K562 (cell line): ENCODE results near the gene POC1B. TPM values are rescaled to one million over a fixed set of nuclear protein-coding genes. Genes with fewer than 3 reads are reported as not detected.

Experiments used
- ATAC-seq: fragments of 200-7000 bp; cut with Tn5 transposase; 3 replicates; pipeline ENCODE4 v1.9.1; 2020; ENCODE audit warnings: moderate library complexity
- BruUV-seq: library from RNA; stranded (reverse); fragments of 400-500 nt; replicated peaks from 2 replicates; lab custom pipeline; 2021; lab: Mats Ljungman, UMichigan
- CTCF ChIA-PET: fragments of 300-600 bp; formaldehyde crosslinking; extraction: SDS; loops from one replicate; lab custom pipeline; 2021; ENCODE audit warnings: low intra/inter-chr PET ratio; lab: Yijun Ruan, JAX
- POLR2A ChIA-PET: fragments of 300-600, 350-650 bp; sonication (Branson Sonifier 250); formaldehyde crosslinking; extraction: SDS; loops from one replicate; lab custom pipeline; 2021; ENCODE audit warnings: antibody characterized with exemption, inconsistent platforms; lab: Yijun Ruan, JAX
- DNase-seq, 4 experiments: peaks; one replicate each; pipeline versions ENCODE4 v3.0.0 to v3.0.0-alpha.2; 2011 to 2018; ENCODE audit warnings: low spot score in 3 of 4, mixed read lengths in 3 of 4; ENCODE audit errors: extremely low read depth in 1 of 4
- FAIRE-seq: peaks from 2 replicates; lab custom pipeline; 2011; peaks lifted over from hg19 to GRCh38; lab: Jason Lieb, UNC
- H2AFZ ChIP-seq: 2 replicates; pipeline ENCODE4 v1.6.0; 2011; ENCODE audit warnings: low read depth, low read length, control low read depth, inconsistent platforms
- H3K27ac ChIP-seq: fragments of 200-600 bp; 3 replicates; pipeline ENCODE4 v1.8.0; 2011; ENCODE audit warnings: low read depth, mild to moderate bottlenecking, control low read depth, inconsistent platforms, low read length, moderate library complexity, mixed read lengths; ENCODE audit errors: extremely low read depth
- H3K27me3 ChIP-seq, 2 experiments: fragments of 300-600 bp in 1 of 2; 2 replicates in 1 of 2; 3 replicates in 1 of 2; pipeline versions ENCODE4 v1.6.0 to v1.8.0; 2011; ENCODE audit warnings: inconsistent platforms in 2 of 2, low read length in 2 of 2, mild to moderate bottlenecking in 1 of 2, mixed read lengths in 1 of 2, moderate library complexity in 1 of 2; ENCODE audit not compliant: control insufficient read depth in 2 of 2, insufficient read depth in 2 of 2
- H3K36me3 ChIP-seq: fragments of 300-600 bp; 3 replicates; pipeline ENCODE4 v1.8.0; 2011; ENCODE audit warnings: mild to moderate bottlenecking, low read length, inconsistent platforms; ENCODE audit not compliant: control insufficient read depth, insufficient read depth
- H3K4me1 ChIP-seq, 2 experiments: fragments of 200-600 bp in 1 of 2; replicated peaks in 1 of 2; 2 replicates in 1 of 2; 3 replicates in 1 of 2; pipeline versions ENCODE4 v1.5.1 to v1.8.0; 2011; ENCODE audit warnings: inconsistent platforms in 2 of 2, low read length in 2 of 2, mild to moderate bottlenecking in 1 of 2, mixed read lengths in 1 of 2, moderate library complexity in 1 of 2; ENCODE audit not compliant: control insufficient read depth in 2 of 2, insufficient read depth in 2 of 2
- H3K4me2 ChIP-seq: 2 replicates; pipeline ENCODE4 v1.6.1; 2011; ENCODE audit warnings: low read length, control low read depth, inconsistent platforms, mixed read lengths; ENCODE audit not compliant: insufficient read depth
- H3K4me3 ChIP-seq: fragments of 200-600 bp; sonication (generic), shearing (Covaris generic); 2 replicates; pipeline ENCODE4 v1.5.1; 2016; ENCODE audit warnings: control low read depth, inconsistent platforms
- H3K79me2 ChIP-seq: fragments of 200-600 bp; 3 replicates; pipeline ENCODE4 v1.8.0; 2011; ENCODE audit warnings: low read length, inconsistent platforms; ENCODE audit not compliant: control insufficient read depth, insufficient read depth
- H3K9ac ChIP-seq, 2 experiments: 2 replicates each; pipeline versions ENCODE4 v1.6.0 to v1.6.1; 2011; ENCODE audit warnings: low read depth in 2 of 2, low read length in 2 of 2, control low read depth in 1 of 2, inconsistent platforms in 1 of 2, mild to moderate bottlenecking in 1 of 2, mixed read lengths in 1 of 2; ENCODE audit not compliant: insufficient read depth in 1 of 2
- H3K9me1 ChIP-seq: one replicate; pipeline ENCODE4 v1.6.0; 2011; ENCODE audit warnings: inconsistent platforms, mild to moderate bottlenecking, low read length, moderate library complexity; ENCODE audit not compliant: control insufficient read depth, insufficient read depth
- H3K9me3 ChIP-seq: replicated peaks from 2 replicates; pipeline ENCODE4 v1.5.1; 2011; ENCODE audit warnings: low read depth, low read length, inconsistent platforms; ENCODE audit not compliant: control insufficient read depth, insufficient read depth
- H4K20me1 ChIP-seq: replicated peaks from 2 replicates; pipeline ENCODE4 v1.6.1; 2011; ENCODE audit warnings: low read length, inconsistent platforms, mixed read lengths; ENCODE audit not compliant: control insufficient read depth, insufficient read depth
- C11orf30 ChIP-seq: fragments of 450-650 bp; IDR thresholded peaks from 2 replicates; pipeline ENCODE4 v1.6.1; 2016; ENCODE audit warnings: low read depth, mild to moderate bottlenecking
- CCAR2 ChIP-seq: fragments of 200-400 bp; formaldehyde crosslinking; IDR thresholded peaks from 2 replicates; pipeline ENCODE4 v1.6.1; 2017; ENCODE audit warnings: mild to moderate bottlenecking, low read depth, low read length
- EHMT2 ChIP-seq: fragments of 450-650 bp; IDR thresholded peaks from 2 replicates; pipeline ENCODE4 v1.6.1; 2018; ENCODE audit warnings: antibody characterized with exemption
- SETDB1 ChIP-seq: IDR thresholded peaks from one replicate; pipeline ENCODE4 v1.6.1; 2012; ENCODE audit warnings: low read length, control low read depth, inconsistent platforms
- SMARCA5 ChIP-seq: fragments of 450-650 bp; IDR thresholded peaks from 2 replicates; pipeline ENCODE4 v1.6.1; 2016
- STAT5A ChIP-seq: IDR thresholded peaks from 2 replicates; pipeline ENCODE4 v1.6.1; 2012; ENCODE audit warnings: low read length, inconsistent platforms, borderline replicate concordance
- TBP ChIP-seq: optimal IDR thresholded peaks from 2 replicates; pipeline ENCODE3; 2011; ENCODE audit warnings: low read depth, low read length, improper control_type of control experiment
- TEAD1 ChIP-seq, 2 experiments: fragments of 450-650 bp in 1 of 2; sonication (generic) in 1 of 2; formaldehyde crosslinking; IDR thresholded peaks; 2 replicates each; pipeline versions ENCODE4 v1.4.0 to v1.8.0; 2020 to 2022; ENCODE audit warnings: mild to moderate bottlenecking in 2 of 2, missing genetic modification reagents in 1 of 2
- ZNF121 ChIP-seq: sonication (generic); formaldehyde crosslinking; conservative IDR thresholded peaks from 2 replicates; pipeline ENCODE4 v1.8.0; 2022; ENCODE audit warnings: missing genetic modification reagents
- ZNF561 ChIP-seq: fragments of 450-650 bp; formaldehyde crosslinking; conservative IDR thresholded peaks from 2 replicates; pipeline ENCODE4 v1.4.0; 2020; ENCODE audit warnings: mild to moderate bottlenecking, moderate library complexity
- ZNF57 ChIP-seq: fragments of 450-650 bp; formaldehyde crosslinking; IDR thresholded peaks from 2 replicates; pipeline ENCODE4 v1.4.0; 2020; ENCODE audit warnings: mild to moderate bottlenecking, moderate library complexity
- WGBS: fragments of 100-300 bp; shearing (Covaris generic); methylation state at CpG from one replicate; pipeline ENCODE4 v1.1.6; 2016; ENCODE audit warnings: low coverage, mixed read lengths; ENCODE audit not compliant: insufficient coverage; ENCODE audit errors: missing lambda C conversion rate; 5-methylcytosine and 5-hydroxymethylcytosine counted together
- in situ Hi-C: fragments of 300-500 bp; cut with MboI; formaldehyde crosslinking; loops from 4 replicates; pipeline ENCODE4 v1.15.0; 2018; ENCODE audit warnings: inconsistent platforms, mixed read lengths
- intact Hi-C: fragments of 100-400 bp; cut with micrococcal nuclease; formaldehyde crosslinking; loops from 2 replicates; pipeline ENCODE4 v1.14.2; 2022
- polyA plus RNA-seq, 8 experiments: library from polyadenylated mRNA; depleted of rRNA in 4 of 8; stranded (reverse) in 5 of 8; unstranded in 3 of 8; fragments of >200 nt; fragmentation: Nextera tagmentation in 2 of 8; fragmentation: Illumina TruSeq in 1 of 8; extraction: Ambion mirVana in 2 of 8; extraction: Trizol in 1 of 8; gene quantifications; 2 replicates each; pipeline versions ENCODE4 v1.2.1 to v1.2.3, GENCODE V29; 2011 to 2014; ENCODE audit warnings: inconsistent platforms in 1 of 8, missing spikeins in 1 of 8
- total RNA-seq, 7 experiments: library from RNA; depleted of rRNA in 6 of 7; stranded (reverse); fragments of >200 nt in 6 of 7; fragmentation: Illumina TruSeq in 2 of 7; extraction: Trizol in 2 of 7; gene quantifications; 2 replicates each; pipeline versions ENCODE4 v1.2.1 to v1.2.3, GENCODE V29; 2011 to 2021; ENCODE audit warnings: low replicate concordance in 1 of 7
- TF ChIP-seq, protein P1 (sequence below): fragments of 450-650 bp; IDR thresholded peaks from 2 replicates; pipeline ENCODE4 v1.6.1; 2014; ENCODE audit warnings: low read depth, mild to moderate bottlenecking, moderate library complexity, borderline replicate concordance
- TF ChIP-seq, protein P2 (sequence below): IDR thresholded peaks from 2 replicates; pipeline ENCODE4 v1.6.1; 2011; ENCODE audit warnings: borderline replicate concordance, low read depth, mild to moderate bottlenecking, moderate library complexity, low read length; ENCODE audit not compliant: insufficient read depth, poor library complexity, severe bottlenecking
- TF ChIP-seq, protein P3 (sequence below): fragments of 250-450 bp; sonication (Bioruptor Pico); IDR thresholded peaks from 2 replicates; pipeline ENCODE4 v1.5.0; 2020; ENCODE audit warnings: mild to moderate bottlenecking

The POC1B gene
- total and polyA plus RNA-seq, 9 of the 15 experiments (the other 6 are each of a cell fraction or from before 2014, with no cell fraction given), result 4.5 to 16.1 (median 10.4) TPM

DNA sequence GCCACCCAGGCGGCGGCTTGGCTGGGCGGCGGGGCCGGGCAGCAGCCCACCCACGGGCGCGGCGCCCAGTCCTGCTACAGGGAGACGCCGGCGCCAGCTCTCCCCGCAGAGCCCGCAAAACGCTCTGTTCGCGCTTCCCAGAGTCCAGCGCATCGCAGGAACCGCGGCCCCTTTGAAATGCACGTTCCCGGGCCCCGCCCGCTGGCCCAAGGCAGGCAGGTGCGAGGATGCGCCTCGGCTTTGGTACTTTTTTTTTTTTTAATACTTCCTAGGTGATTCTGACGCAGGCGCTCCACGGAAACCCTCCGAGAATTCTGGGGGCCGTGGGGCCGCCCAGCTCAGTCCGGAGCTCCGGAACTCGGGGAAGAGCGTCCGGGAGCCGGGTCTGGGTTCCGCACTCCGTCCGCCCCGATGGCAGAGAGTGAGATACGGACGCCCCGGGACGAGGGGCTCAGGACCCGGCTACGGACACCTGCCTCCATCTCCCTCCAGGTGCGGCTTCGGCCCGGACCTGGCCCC is 483 bp downstream of the POC1B start:
- ATAC-seq, result peak; percentile 62
- Histone ChIP-seq H3K9me1 (no peaks in the 10 kb centered on the region), H2AFZ (peak overlapping the region; percentile 100), H3K27me3 (no peaks in the 10 kb centered on the region), H3K9me3 (no peaks in the 10 kb centered on the region), H3K27ac (peak overlapping the region; percentile 99), H3K9ac (peak overlapping the region; percentile 91 to 94), H3K4me2 (peak overlapping the region; percentile 100), H3K79me2 (peaks cover 54% of the 10 kb centered on the region), H3K36me3 (peaks cover 17% of the 10 kb centered on the region; the same call in 1 of the 3 replicates), H3K4me1 (peaks cover 10 to 23% of the 10 kb centered on the region in 2 experiments; a peak in 4 of 5 replicates), H3K4me3 (peak overlapping the region; percentile 93), H4K20me1 (no peaks in the 10 kb centered on the region)
- ChIA-PET CTCF (interaction anchor here (2.6 kb wide), 1 partner anchor 55 kb away, joined by 17 read pairs; no protein-coding TSS in a partner anchor), POLR2A (interaction anchor here (1.5 kb wide), 1 partner anchor 37 kb away, joined by 6 read pairs; no protein-coding TSS in a partner anchor)
- no peak for FAIRE-seq
- peak; percentile 45 to 61 (median 46) for DNase-seq
- 2% methylated on average over 33 of the region's 53 CpGs for WGBS
- in situ Hi-C loops (loop anchor here (5.0 to 25.0 kb wide), 4 partner anchors 53 to 1312 kb away; no protein-coding TSS in a partner anchor), intact Hi-C loops (loop anchor here (10.0 kb wide), 2 partner anchors 471 to 1381 kb away; partner anchors contain the start of genes CEP290 and TMTC3)
- no TSS peak for BruUV-seq
- TF ChIP-seq TBP (no peak), ZNF57 (CRISPR knock-in tag) (no peak), EHMT2 (no peak), SMARCA5 (no peak), SETDB1 (no peak), ZNF561 (no peak), CCAR2 (no peak), C11orf30 (no peak), ZNF121 (CRISPR knock-in tag) (no peak), TEAD1 (CRISPR knock-in tag; IDR thresholded peaks at IDR 0.05) (peak in 1 of 2 experiments; percentile 44; a peak in 1 of 4 replicates), STAT5A (no peak)
- TF ChIP-seq, protein P1, sequence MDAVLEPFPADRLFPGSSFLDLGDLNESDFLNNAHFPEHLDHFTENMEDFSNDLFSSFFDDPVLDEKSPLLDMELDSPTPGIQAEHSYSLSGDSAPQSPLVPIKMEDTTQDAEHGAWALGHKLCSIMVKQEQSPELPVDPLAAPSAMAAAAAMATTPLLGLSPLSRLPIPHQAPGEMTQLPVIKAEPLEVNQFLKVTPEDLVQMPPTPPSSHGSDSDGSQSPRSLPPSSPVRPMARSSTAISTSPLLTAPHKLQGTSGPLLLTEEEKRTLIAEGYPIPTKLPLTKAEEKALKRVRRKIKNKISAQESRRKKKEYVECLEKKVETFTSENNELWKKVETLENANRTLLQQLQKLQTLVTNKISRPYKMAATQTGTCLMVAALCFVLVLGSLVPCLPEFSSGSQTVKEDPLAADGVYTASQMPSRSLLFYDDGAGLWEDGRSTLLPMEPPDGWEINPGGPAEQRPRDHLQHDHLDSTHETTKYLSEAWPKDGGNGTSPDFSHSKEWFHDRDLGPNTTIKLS, result peak; percentile 32; the same call in 1 of the 2 replicates
- TF ChIP-seq, protein P2, sequence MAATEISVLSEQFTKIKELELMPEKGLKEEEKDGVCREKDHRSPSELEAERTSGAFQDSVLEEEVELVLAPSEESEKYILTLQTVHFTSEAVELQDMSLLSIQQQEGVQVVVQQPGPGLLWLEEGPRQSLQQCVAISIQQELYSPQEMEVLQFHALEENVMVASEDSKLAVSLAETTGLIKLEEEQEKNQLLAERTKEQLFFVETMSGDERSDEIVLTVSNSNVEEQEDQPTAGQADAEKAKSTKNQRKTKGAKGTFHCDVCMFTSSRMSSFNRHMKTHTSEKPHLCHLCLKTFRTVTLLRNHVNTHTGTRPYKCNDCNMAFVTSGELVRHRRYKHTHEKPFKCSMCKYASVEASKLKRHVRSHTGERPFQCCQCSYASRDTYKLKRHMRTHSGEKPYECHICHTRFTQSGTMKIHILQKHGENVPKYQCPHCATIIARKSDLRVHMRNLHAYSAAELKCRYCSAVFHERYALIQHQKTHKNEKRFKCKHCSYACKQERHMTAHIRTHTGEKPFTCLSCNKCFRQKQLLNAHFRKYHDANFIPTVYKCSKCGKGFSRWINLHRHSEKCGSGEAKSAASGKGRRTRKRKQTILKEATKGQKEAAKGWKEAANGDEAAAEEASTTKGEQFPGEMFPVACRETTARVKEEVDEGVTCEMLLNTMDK, result no peak
- TF ChIP-seq, protein P3, sequence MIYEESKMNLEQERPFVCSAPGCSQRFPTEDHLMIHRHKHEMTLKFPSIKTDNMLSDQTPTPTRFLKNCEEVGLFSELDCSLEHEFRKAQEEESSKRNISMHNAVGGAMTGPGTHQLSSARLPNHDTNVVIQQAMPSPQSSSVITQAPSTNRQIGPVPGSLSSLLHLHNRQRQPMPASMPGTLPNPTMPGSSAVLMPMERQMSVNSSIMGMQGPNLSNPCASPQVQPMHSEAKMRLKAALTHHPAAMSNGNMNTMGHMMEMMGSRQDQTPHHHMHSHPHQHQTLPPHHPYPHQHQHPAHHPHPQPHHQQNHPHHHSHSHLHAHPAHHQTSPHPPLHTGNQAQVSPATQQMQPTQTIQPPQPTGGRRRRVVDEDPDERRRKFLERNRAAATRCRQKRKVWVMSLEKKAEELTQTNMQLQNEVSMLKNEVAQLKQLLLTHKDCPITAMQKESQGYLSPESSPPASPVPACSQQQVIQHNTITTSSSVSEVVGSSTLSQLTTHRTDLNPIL (CRISPR knock-in tag), result no peak
